Epithelial cell of esophagus (primary cell): ENCODE data around the gene GSDME.
A peak's percentile ranks its signal among the peaks of the same experiment; 100 is the strongest.

ENCODE experiments used
- DNase-seq: peaks from one replicate; pipeline ENCODE4 v3.0.0; 2010; ENCODE audit warnings: low read depth
- H3K4me3 ChIP-seq: 2 replicates; pipeline ENCODE4 v1.5.1; 2011; ENCODE audit warnings: mild to moderate bottlenecking, low read length, control low read depth
- TF ChIP-seq, protein P1 (sequence below): IDR thresholded peaks from 2 replicates; pipeline ENCODE4 v1.5.1; 2011; ENCODE audit warnings: low read depth, mild to moderate bottlenecking, low read length, control low read depth, inconsistent platforms; ENCODE audit not compliant: insufficient read depth; ENCODE audit errors: missing control alignments

GSDME gene

DNA sequence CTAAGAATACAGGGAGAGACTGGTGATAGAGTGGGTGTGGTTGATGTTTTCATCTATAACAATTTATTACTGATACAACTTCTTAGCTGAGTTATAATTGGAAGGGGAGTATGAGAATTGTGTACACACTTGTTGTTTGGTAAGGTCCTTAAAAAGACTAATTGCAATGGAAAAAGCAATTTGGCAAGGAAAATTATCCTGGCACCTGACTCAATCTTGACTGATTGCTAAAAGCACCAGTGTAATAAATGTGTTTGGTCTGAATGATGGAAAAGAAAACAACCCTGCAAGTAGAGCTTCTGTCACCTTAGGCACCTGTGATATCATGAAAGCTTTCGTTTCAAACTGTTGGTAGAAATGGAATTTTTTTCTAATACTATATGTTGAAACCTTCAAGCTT is 6.7 kb upstream of the GSDME start:
- TF ChIP-seq, protein P1, sequence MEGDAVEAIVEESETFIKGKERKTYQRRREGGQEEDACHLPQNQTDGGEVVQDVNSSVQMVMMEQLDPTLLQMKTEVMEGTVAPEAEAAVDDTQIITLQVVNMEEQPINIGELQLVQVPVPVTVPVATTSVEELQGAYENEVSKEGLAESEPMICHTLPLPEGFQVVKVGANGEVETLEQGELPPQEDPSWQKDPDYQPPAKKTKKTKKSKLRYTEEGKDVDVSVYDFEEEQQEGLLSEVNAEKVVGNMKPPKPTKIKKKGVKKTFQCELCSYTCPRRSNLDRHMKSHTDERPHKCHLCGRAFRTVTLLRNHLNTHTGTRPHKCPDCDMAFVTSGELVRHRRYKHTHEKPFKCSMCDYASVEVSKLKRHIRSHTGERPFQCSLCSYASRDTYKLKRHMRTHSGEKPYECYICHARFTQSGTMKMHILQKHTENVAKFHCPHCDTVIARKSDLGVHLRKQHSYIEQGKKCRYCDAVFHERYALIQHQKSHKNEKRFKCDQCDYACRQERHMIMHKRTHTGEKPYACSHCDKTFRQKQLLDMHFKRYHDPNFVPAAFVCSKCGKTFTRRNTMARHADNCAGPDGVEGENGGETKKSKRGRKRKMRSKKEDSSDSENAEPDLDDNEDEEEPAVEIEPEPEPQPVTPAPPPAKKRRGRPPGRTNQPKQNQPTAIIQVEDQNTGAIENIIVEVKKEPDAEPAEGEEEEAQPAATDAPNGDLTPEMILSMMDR: no peak
- DNase-seq: no peak
- H3K4me3 ChIP-seq: no peak overlapping the region

DNA sequence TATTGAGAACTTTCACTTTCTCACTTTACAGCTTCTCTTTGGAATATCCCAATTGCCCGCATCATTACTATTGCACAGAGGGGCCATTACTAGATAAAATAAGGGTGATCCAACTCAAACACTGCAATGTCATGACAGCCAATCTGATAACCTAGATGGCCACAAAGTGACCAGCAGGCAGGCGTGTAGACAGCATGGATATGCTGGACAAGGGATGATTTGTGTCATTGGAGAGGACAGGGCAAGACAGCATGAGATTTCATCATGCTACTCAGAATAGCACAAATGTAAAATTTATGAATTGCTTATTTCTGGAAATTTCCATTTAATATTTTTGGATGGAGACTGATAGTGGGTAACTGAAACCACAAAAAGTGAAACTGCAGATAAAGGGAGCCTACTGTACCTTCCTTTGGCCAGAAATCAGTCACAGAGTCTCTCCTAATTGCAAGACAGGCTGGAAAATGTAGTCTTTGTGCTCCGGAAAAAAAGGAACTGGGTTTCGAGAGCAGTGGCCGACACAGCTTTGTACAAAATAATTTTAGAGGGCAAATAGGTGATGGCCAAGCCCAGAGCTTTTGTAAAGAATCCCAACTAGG is 6.1 kb upstream of the GSDME start:
- TF ChIP-seq, protein P1: no peak
- no peak for DNase-seq
- H3K4me3 ChIP-seq: no peak overlapping the region

DNA sequence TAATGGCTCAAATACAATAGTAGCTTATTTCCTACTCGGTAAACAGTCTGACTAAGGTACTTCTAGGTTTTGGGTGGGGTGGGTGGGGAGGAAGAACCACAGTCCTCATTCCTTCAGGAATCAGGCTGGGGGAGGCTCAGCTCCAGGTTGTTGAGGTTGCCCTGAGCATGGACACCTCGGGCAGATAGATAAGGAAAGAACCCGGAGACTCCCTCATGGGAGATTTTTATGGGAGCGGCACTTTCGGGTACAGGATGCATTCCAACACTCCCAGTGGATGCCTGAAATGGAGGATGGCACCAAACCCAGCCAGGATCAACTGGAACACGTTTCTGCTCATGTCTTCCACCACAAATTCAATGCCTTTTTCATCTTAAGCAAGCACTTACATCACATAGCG is 5.5 kb upstream of the GSDME start:
- TF ChIP-seq, protein P1: no peak
- DNase-seq: no peak
- no peak overlapping the region for H3K4me3 ChIP-seq

DNA sequence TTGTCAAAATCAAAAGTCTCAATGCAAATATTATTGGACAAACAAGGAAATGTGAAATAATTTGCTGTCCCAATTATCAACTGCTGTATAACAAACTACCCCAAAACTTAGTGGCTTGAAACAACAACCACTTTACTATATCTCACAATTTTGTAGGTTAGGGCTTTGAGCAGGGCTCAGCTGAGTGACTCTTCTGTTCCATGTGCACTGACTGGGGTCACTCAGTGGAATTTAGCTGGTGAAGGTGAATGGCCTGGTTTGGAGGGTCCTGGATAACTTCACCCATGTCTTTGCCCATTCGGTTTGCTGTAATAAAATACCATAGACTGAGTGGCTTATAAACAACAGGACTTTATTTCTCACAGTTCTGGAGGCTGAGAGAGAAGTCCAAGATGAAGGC is 3.7 kb upstream of the GSDME start:
- DNase-seq: no peak
- TF ChIP-seq, protein P1: no peak
- H3K4me3 ChIP-seq: no peak overlapping the region

DNA sequence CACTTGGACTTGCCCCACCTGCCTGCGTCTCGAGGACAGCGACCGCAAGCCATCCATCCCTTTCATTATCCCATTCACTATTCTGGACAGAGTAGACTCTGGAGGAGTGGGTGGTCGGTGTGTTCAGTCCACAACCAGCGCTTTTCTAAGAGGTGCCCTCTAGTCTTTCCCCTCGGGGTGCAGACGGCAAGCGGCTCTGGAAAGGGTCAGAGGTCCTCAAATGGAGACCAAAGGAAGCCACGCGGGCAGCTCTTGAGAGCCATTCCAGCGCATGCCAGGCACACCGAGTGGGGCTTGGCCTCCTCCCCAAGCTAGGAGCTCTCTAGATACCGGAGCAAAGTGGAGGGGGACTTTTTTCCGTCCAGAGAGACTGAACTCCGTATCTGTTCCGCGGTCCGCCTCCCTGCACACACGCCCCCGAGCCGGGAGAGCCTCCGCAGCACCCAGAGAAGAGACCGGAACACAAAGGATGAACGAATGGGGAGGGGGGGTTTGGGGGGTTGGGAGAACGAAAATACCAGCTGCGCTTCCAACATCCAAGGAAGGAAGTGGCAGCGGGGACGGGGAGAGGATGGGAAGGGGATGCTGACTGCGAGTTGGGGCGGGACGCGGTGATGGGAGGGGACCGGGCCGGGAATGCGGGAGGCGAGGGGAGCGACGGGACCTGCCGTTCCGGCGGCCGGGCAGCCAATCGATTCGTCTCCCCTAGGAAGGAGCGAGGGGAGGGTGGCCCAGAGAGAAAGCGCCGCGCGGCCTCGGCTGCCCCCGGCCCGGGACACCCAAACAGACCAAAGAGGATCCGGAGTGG is 515 bp downstream of the GSDME start:
- H3K4me3 ChIP-seq: peak overlapping the region; percentile 55
- peak; percentile 77 for DNase-seq
- TF ChIP-seq, protein P1: no peak

DNA sequence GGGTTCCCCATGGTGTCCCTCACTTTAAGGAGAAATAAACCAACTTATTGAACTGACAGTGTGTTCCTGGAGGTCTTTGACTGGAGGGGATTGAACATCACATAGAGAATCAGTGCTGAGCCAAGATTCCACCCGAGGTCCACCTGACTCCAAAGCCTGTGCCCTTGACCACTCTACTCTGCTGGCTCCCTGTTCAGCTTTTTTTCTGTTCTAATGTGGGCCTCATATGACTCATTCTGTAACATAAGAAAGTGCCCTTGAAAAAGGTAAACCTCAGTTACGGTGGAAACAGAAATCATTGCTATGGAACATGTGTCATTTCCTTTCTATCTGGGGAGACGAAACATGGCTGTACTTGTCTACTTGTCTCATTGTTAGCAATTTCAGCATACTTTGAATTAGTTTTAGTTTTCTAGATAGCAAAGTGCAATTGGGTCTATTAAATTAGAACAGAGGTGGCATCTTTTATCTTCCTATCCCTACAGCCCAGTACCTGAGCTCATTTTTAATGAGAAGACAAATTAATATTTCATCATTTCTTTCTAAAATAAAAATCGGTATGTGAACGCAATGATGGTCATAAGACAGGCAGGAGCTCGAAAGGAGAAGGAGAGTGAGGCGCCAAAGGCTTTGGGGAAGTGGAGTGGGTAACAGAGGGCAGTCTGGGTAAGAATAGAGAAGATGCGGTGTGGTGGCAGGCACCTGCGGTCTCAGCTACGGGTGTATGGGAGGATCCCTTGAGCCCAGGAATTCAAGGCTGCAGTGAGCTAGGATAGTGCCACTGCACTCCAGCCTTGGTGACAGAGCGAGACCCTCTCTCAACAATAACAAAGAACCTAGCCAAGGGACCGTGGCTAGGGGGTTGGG is 1.5 kb downstream of the GSDME start:
- TF ChIP-seq, protein P1: no peak
- DNase-seq: peak; percentile 95
- peak overlapping the region; percentile 55 for H3K4me3 ChIP-seq
